Measurements from ENCODE around the gene RMND1. TPM values are rescaled to one million over a fixed set of nuclear protein-coding genes. Genes with fewer than 3 reads are reported as not detected.
A peak's percentile ranks its signal among the peaks of the same experiment; 100 is the strongest.

The RMND1 gene
- total and polyA plus RNA-seq, 2 of the 13 experiments (the other 11 are each of a cell fraction or from before 2014, with no cell fraction given): 34.0 to 72.5 TPM

- TF ChIP-seq NFAT5 (CRISPR knock-in tag; IDR thresholded peaks at IDR 0.05) (no peak; the same call in 1 of the 2 replicates), RBFOX2 (IDR thresholded peaks at IDR 0.05; ENCODE audit: low read depth, low read length) (0 out of 2 replicates have a peak, but pooled peaks have one; percentile 37), ZSCAN5A (CRISPR knock-in tag; IDR thresholded peaks at IDR 0.05; ENCODE audit: borderline replicate concordance) (0 out of 2 replicates have a peak, but pooled peaks have one; percentile 33), ZNF713 (CRISPR knock-in tag; IDR thresholded peaks at IDR 0.05) (no peak), HNRNPLL (IDR thresholded peaks at IDR 0.05; ENCODE audit: low read depth, low read length, poor library complexity, severe bottlenecking) (peak; percentile 88), RBM39 (IDR thresholded peaks at IDR 0.05; ENCODE audit: low read depth, low read length, poor library complexity, severe bottlenecking) (peak; percentile 59), ZNF605 (CRISPR knock-in tag; IDR thresholded peaks at IDR 0.05) (peak; percentile 69; the same call in 1 of the 2 replicates), MED8 (CRISPR knock-in tag; IDR thresholded peaks at IDR 0.05; ENCODE audit: insufficient replicate concordance) (peak; percentile 17), CENPX (CRISPR knock-in tag; IDR thresholded peaks at IDR 0.05) (no peak), BRF2 (CRISPR knock-in tag; IDR thresholded peaks at IDR 0.05) (no peak), FOXJ3 (CRISPR knock-in tag; IDR thresholded peaks at IDR 0.05; ENCODE audit: borderline replicate concordance) (peak; percentile 37; the same call in 1 of the 2 replicates), EP300 (IDR thresholded peaks at IDR 0.05; ENCODE audit: low read depth in 2 of 2, low read length in 2 of 2) (0 out of 4 replicates have a peak, but pooled peaks of 1 of the 2 experiments have one; percentile 4), EP300 (CRISPR knock-in tag; IDR thresholded peaks at IDR 0.05; ENCODE audit: borderline replicate concordance) (no peak; the same call in 1 of the 2 replicates), MAZ (IDR thresholded peaks at IDR 0.05; ENCODE audit: borderline replicate concordance, low read depth, low read length) (no peak), MAZ (CRISPR knock-in tag; IDR thresholded peaks at IDR 0.05; ENCODE audit: low read depth) (peak; percentile 27), ZFP82 (CRISPR knock-in tag; IDR thresholded peaks at IDR 0.05; ENCODE audit: borderline replicate concordance) (0 out of 2 replicates have a peak, but pooled peaks have one; percentile 44), CCDC6 (CRISPR knock-in tag; IDR thresholded peaks at IDR 0.05) (peak; percentile 45; the same call in 1 of the 2 replicates), NR2F6 (IDR thresholded peaks at IDR 0.05) (no peak), NR2F6 (CRISPR knock-in tag; IDR thresholded peaks at IDR 0.05) (no peak), PAWR (CRISPR knock-in tag; IDR thresholded peaks at IDR 0.05; ENCODE audit: borderline replicate concordance) (0 out of 2 replicates have a peak, but pooled peaks have one; percentile 71)
These were observed 42.5 kb upstream of the RMND1 start (continued) for GRCh38 chr6:151494235-151494935.

All from HepG2 (cell line).